Measurements from ENCODE around the gene CATSPER1. TPM values are rescaled to one million over a fixed set of nuclear protein-coding genes. Genes with fewer than 3 reads are reported as not detected.

Gene CATSPER1
- polyA plus RNA-seq, 1 experiment = 0.69 TPM

GRCh38 chr11:66015936-66016792 is 10.1 kb downstream of the CATSPER1 start:
- H3K4me3 ChIP-seq (ENCODE audit: low read depth, low read length) = no peak overlapping the region
- DNase-seq (ENCODE audit: low read depth) = no peak
- ChIA-PET CTCF (interaction anchor here (0.7 to 1.2 kb wide), 3 partner anchors 20 to 296 kb away, joined by 3 to 4 read pairs (median 3); partner anchors contain the start of gene RNASEH2C), POLR2A (no interaction called here)
- H3K36me3 ChIP-seq (ENCODE audit: control insufficient read depth, insufficient read depth, low read length) = no peaks in the 10 kb centered on the region
- H3K27me3 ChIP-seq (ENCODE audit: control insufficient read depth, insufficient read depth, low read length) = no peaks in the 10 kb centered on the region
- no peak for TF ChIP-seq CTCF (IDR thresholded peaks at IDR 0.05; ENCODE audit: insufficient read depth, low read depth, low read length)

DNA sequence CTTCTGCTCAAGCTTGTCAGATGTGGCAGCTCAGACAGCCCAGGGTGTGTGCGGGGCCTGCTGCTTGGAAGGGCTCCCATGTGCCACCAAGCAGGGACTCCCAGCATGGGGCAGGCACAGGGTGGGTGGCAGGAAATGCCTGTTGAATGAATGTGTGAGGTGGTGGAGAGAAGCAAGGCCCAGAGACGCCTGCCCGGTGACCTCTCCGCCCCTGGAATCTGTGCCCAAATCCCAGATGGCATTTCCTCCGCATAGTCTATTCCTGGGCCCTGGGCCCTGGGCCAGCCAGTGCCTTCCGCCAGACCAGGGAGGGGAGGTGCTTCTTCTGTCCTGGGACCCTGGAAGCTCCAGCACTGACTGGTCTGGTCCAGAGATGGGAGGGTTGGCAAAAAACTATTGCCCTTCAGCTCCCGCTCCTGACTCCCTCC is 10.8 kb downstream of the CATSPER1 start:
- no peaks in the 10 kb centered on the region for H3K27me3 ChIP-seq (ENCODE audit: control insufficient read depth, insufficient read depth, low read length)
- no peak overlapping the region for H3K4me3 ChIP-seq (ENCODE audit: low read depth, low read length)
- no peak for DNase-seq (ENCODE audit: low read depth)
- H3K36me3 ChIP-seq (ENCODE audit: control insufficient read depth, insufficient read depth, low read length) = no peaks in the 10 kb centered on the region
- CTCF ChIA-PET = interaction anchor here (0.7 to 1.2 kb wide), 4 partner anchors 11 to 295 kb away, joined by 3 to 4 read pairs (median 3); partner anchors contain the start of genes CATSPER1 and RNASEH2C
- no peak for TF ChIP-seq CTCF (IDR thresholded peaks at IDR 0.05; ENCODE audit: insufficient read depth, low read depth, low read length)
- POLR2A ChIA-PET = no interaction called here

DNA sequence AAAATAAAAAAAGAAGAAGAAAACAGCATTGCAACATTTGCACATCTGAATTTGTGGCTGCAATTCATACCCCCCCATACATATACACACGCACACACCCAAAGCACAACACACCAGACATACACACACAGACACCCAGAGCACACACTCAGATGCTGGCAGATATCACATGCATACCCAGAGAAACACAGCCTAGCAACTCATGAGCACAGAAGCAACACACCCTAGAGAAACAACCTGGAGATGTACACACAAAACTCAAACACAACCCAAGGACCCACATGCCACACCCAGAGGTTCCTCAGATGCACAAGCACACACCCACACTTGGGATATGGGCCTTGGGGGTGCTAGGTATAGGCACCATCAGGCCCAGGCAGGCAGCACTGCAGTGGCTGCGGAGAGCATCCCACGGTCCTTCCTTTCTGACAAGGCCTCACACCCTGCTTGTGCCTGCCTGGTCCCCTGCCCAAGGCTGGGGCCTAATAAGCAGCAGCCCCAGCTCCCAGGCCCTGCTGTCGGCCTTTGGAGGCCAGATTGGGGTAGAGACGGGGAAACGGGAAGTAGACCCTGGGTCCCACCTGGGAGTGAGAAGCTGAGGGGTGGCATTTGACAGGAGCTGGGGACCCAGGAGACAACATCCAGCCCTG is 11.3 kb downstream of the CATSPER1 start:
- no peak for DNase-seq (ENCODE audit: low read depth)
- no peak for TF ChIP-seq CTCF (IDR thresholded peaks at IDR 0.05; ENCODE audit: insufficient read depth, low read depth, low read length)
- CTCF ChIA-PET = interaction anchor here (0.7 to 1.2 kb wide), 4 partner anchors 11 to 295 kb away, joined by 3 to 4 read pairs (median 3); partner anchors contain the start of genes CATSPER1 and RNASEH2C

GRCh38 chr11:66013762-66014100 is 12.5 kb downstream of the CATSPER1 start:
- no peaks in the 10 kb centered on the region for H3K36me3 ChIP-seq (ENCODE audit: control insufficient read depth, insufficient read depth, low read length)
- no peaks in the 10 kb centered on the region for H3K27me3 ChIP-seq (ENCODE audit: control insufficient read depth, insufficient read depth, low read length)
- no peak for TF ChIP-seq CTCF (IDR thresholded peaks at IDR 0.05; ENCODE audit: insufficient read depth, low read depth, low read length)
- no peak for DNase-seq (ENCODE audit: low read depth)
- POLR2A ChIA-PET = no interaction called here
- no peak overlapping the region for H3K4me3 ChIP-seq (ENCODE audit: low read depth, low read length)
- CTCF ChIA-PET = interaction anchor here (7.7 kb wide), 1 partner anchor 9 kb away, joined by 48 read pairs; no protein-coding TSS in a partner anchor

More for the DNA sequence above, 11.3 kb downstream of the CATSPER1 start:
- Histone ChIP-seq H3K27me3 (ENCODE audit: control insufficient read depth, insufficient read depth, low read length) (no peaks in the 10 kb centered on the region), H3K36me3 (ENCODE audit: control insufficient read depth, insufficient read depth, low read length) (no peaks in the 10 kb centered on the region), H3K4me3 (ENCODE audit: low read depth, low read length) (no peak overlapping the region)
- POLR2A ChIA-PET = no interaction called here

Data from BJ (cell line).